H9 (cell line): Measurements from ENCODE around the gene NEURL3. TPM values are rescaled to one million over a fixed set of nuclear protein-coding genes. Genes with fewer than 3 reads are reported as not detected.

Experiments
- DNase-seq: peaks from one replicate; pipeline ENCODE4 v3.0.0-alpha.2; 2017
- H2AFZ ChIP-seq: one replicate; pipeline ENCODE4 v1.6.1; 2013; ENCODE audit warnings: mild to moderate bottlenecking, low read length, control low read depth, moderate library complexity
- H2AK5ac ChIP-seq: 2 replicates; pipeline ENCODE4 v1.6.1; 2013; ENCODE audit warnings: low read length, control low read depth, mixed read lengths; ENCODE audit not compliant: insufficient read length
- H2BK120ac ChIP-seq: one replicate; pipeline ENCODE4 v1.6.1; 2013; ENCODE audit warnings: low read depth, mild to moderate bottlenecking, low read length, control low read depth, inconsistent platforms; ENCODE audit not compliant: poor library complexity, severe bottlenecking
- H2BK12ac ChIP-seq: 2 replicates; pipeline ENCODE4 v1.6.1; 2013; ENCODE audit warnings: low read length, control low read depth, mixed read lengths, low read depth; ENCODE audit not compliant: insufficient read length
- H2BK15ac ChIP-seq: 2 replicates; pipeline ENCODE4 v1.6.1; 2013; ENCODE audit warnings: low read depth, low read length, control low read depth
- H2BK20ac ChIP-seq: one replicate; pipeline ENCODE4 v1.6.1; 2013; ENCODE audit warnings: low read depth, mild to moderate bottlenecking, low read length, control low read depth, inconsistent platforms; ENCODE audit not compliant: poor library complexity, severe bottlenecking
- H2BK5ac ChIP-seq: 2 replicates; pipeline ENCODE4 v1.6.1; 2013; ENCODE audit warnings: low read length, control low read depth, mixed read lengths; ENCODE audit not compliant: insufficient read length
- H3K14ac ChIP-seq: 2 replicates; pipeline ENCODE4 v1.6.1; 2013; ENCODE audit warnings: low read length, control low read depth; ENCODE audit not compliant: insufficient read depth
- H3K18ac ChIP-seq: 2 replicates; pipeline ENCODE4 v1.6.1; 2013; ENCODE audit warnings: low read depth, mild to moderate bottlenecking, mixed read lengths, low read length, control low read depth; ENCODE audit not compliant: insufficient read length
- H3K23ac ChIP-seq: 2 replicates; pipeline ENCODE4 v1.6.1; 2013; ENCODE audit warnings: low read length, control low read depth, mixed read lengths, low read depth; ENCODE audit not compliant: insufficient read length
- H3K23me2 ChIP-seq: 2 replicates; pipeline ENCODE4 v1.6.1; 2013; ENCODE audit warnings: low read depth, mild to moderate bottlenecking, mixed read lengths, low read length, control low read depth; ENCODE audit not compliant: insufficient read length, poor library complexity, severe bottlenecking
- H3K27ac ChIP-seq: 2 replicates; pipeline ENCODE4 v1.5.1; 2013; ENCODE audit warnings: low read length, control low read depth, mixed read lengths, low read depth; ENCODE audit not compliant: insufficient read length
- H3K27me3 ChIP-seq: 2 replicates; pipeline ENCODE4 v1.6.1; 2013; ENCODE audit warnings: low read length, control low read depth, inconsistent platforms; ENCODE audit not compliant: insufficient read depth
- H3K4ac ChIP-seq: 2 replicates; pipeline ENCODE4 v1.6.1; 2013; ENCODE audit warnings: low read depth, mild to moderate bottlenecking, control low read depth, inconsistent platforms, low read length, moderate library complexity
- H3K4me1 ChIP-seq: 2 replicates; pipeline ENCODE4 v1.6.1; 2013; ENCODE audit warnings: low read length, control low read depth, inconsistent platforms; ENCODE audit not compliant: insufficient read depth
- H3K4me2 ChIP-seq: 2 replicates; pipeline ENCODE4 v1.6.1; 2013; ENCODE audit warnings: low read length, control low read depth, mixed read lengths; ENCODE audit not compliant: insufficient read length, insufficient read depth
- H3K56ac ChIP-seq: 2 replicates; pipeline ENCODE4 v1.6.1; 2013; ENCODE audit warnings: low read depth, mild to moderate bottlenecking, mixed read lengths, low read length, control low read depth; ENCODE audit not compliant: insufficient read length
- H3K79me1 ChIP-seq: 2 replicates; pipeline ENCODE4 v1.6.1; 2013; ENCODE audit warnings: low read depth, mild to moderate bottlenecking, moderate library complexity, low read length, control low read depth, inconsistent platforms; ENCODE audit not compliant: insufficient read depth, poor library complexity, severe bottlenecking
- H3K79me2 ChIP-seq: 2 replicates; pipeline ENCODE4 v1.6.1; 2013; ENCODE audit warnings: low read length, control low read depth, inconsistent platforms; ENCODE audit not compliant: insufficient read depth
- H3K9ac ChIP-seq: 2 replicates; pipeline ENCODE4 v1.6.1; 2013; ENCODE audit warnings: low read length, control low read depth, mixed read lengths; ENCODE audit not compliant: insufficient read length; ENCODE audit errors: extremely low read depth
- H3K9me3 ChIP-seq: one replicate; pipeline ENCODE4 v1.6.1; 2013; ENCODE audit warnings: low read depth, low read length, inconsistent platforms; ENCODE audit not compliant: control insufficient read depth
- H3T11ph ChIP-seq: one replicate; pipeline ENCODE4 v1.6.1; 2013; ENCODE audit warnings: mild to moderate bottlenecking, low read length, control low read depth, inconsistent platforms
- H4K20me1 ChIP-seq: one replicate; pipeline ENCODE4 v1.6.1; 2013; ENCODE audit not compliant: control insufficient read depth, insufficient read length, insufficient read depth
- H4K5ac ChIP-seq: 2 replicates; pipeline ENCODE4 v1.6.1; 2013; ENCODE audit warnings: low read depth, mild to moderate bottlenecking, mixed read lengths, low read length, control low read depth; ENCODE audit not compliant: insufficient read length
- H4K8ac ChIP-seq: replicated peaks from 2 replicates; pipeline ENCODE4 v1.6.1; 2013; ENCODE audit warnings: low read length, control low read depth, mixed read lengths, low read depth; ENCODE audit not compliant: insufficient read length
- H4K91ac ChIP-seq: 2 replicates; pipeline ENCODE4 v1.6.1; 2013; ENCODE audit warnings: low read depth, mild to moderate bottlenecking, moderate library complexity, mixed read lengths, low read length, control low read depth; ENCODE audit not compliant: insufficient read length
- H3K27ac Mint-ChIP-seq, 3 experiments: 2 replicates in 2 of 3; 3 replicates in 1 of 3; pipeline ENCODE4 v1.8.0; 2020 to 2021; ENCODE audit warnings: mixed read lengths in 3 of 3, mild to moderate bottlenecking in 1 of 3, moderate library complexity in 1 of 3
- H3K27me3 Mint-ChIP-seq: 2 replicates; pipeline ENCODE4 v1.8.0; 2021; ENCODE audit warnings: low read depth, mild to moderate bottlenecking, moderate library complexity, mixed read lengths
- H3K36me3 Mint-ChIP-seq, 3 experiments: 2 replicates in 2 of 3; 3 replicates in 1 of 3; pipeline ENCODE4 v1.8.0; 2020 to 2021; ENCODE audit warnings: low read depth in 3 of 3, mixed read lengths in 3 of 3; ENCODE audit not compliant: insufficient read depth in 1 of 3
- H3K4me1 Mint-ChIP-seq, 2 experiments: 2 replicates each; pipeline ENCODE4 v1.8.0; 2020; ENCODE audit warnings: mixed read lengths in 2 of 2
- H3K4me3 Mint-ChIP-seq, 2 experiments: 2 replicates in 1 of 2; 3 replicates in 1 of 2; pipeline ENCODE4 v1.8.0; 2020 to 2021; ENCODE audit warnings: mild to moderate bottlenecking in 2 of 2, mixed read lengths in 2 of 2, moderate library complexity in 1 of 2
- H3K9me3 Mint-ChIP-seq, 2 experiments: 2 replicates in 1 of 2; 3 replicates in 1 of 2; pipeline ENCODE4 v1.8.0; 2020; ENCODE audit warnings: mild to moderate bottlenecking in 2 of 2, mixed read lengths in 2 of 2, moderate library complexity in 1 of 2
- CTCF ChIP-seq: fragments of 200-600 bp; sonication (generic); conservative IDR thresholded peaks from 3 replicates; pipeline ENCODE4 v1.8.0; 2021; ENCODE audit warnings: antibody characterized with exemption, mild to moderate bottlenecking
- WGBS: extraction: QIAGEN DNeasy Blood & Tissue Kit; methylation state at CpG from one replicate; pipeline ENCODE4 v1.1.7; 2013; ENCODE audit warnings: missing lambda C conversion rate, low lambda C conversion rate, mixed read lengths; ENCODE audit not compliant: insufficient read length; ENCODE audit errors: extremely low coverage; 5-methylcytosine and 5-hydroxymethylcytosine counted together
- total RNA-seq: library from RNA; stranded (reverse); gene quantifications from 2 replicates; pipeline ENCODE4 v1.2.1, GENCODE V29; 2021

Gene NEURL3
- total RNA-seq, 1 experiment from 2014 or later: not detected

- Histone ChIP-seq H3K23me2 (no peaks in the 10 kb centered on the region), H2BK15ac (no peak overlapping the region), H2BK5ac (no peak overlapping the region), H3T11ph (no peak overlapping the region), H4K8ac (no peak overlapping the region), H2AFZ (no peak overlapping the region), H3K27ac (no peak overlapping the region), H3K4me1 (no peaks in the 10 kb centered on the region), H4K91ac (no peak overlapping the region), H3K9ac (no peak overlapping the region), H3K18ac (no peak overlapping the region), H3K79me1 (no peaks in the 10 kb centered on the region), H2BK120ac (no peak overlapping the region), H3K79me2 (no peaks in the 10 kb centered on the region), H3K14ac (no peak overlapping the region; the same call in 1 of the 2 replicates), H2AK5ac (no peak overlapping the region), H2BK12ac (no peak overlapping the region), H3K56ac (no peak overlapping the region), H3K23ac (no peak overlapping the region), H3K27me3 (no peaks in the 10 kb centered on the region; the same call in 1 of the 2 replicates), H2BK20ac (no peak overlapping the region), H4K5ac (no peak overlapping the region), H4K20me1 (no peaks in the 10 kb centered on the region), H3K4me2 (no peak overlapping the region), H3K9me3 (no peaks in the 10 kb centered on the region), H3K4ac (no peak overlapping the region)
- peaks cover 6 to 8% of the 10 kb centered on the region in 2 experiments for H3K9me3 Mint-ChIP-seq
- H3K27ac Mint-ChIP-seq: no peak overlapping the region
- TF ChIP-seq CTCF: no peak
- H3K4me3 Mint-ChIP-seq: no peak overlapping the region
- DNase-seq: no peak
- no CpG with 5 or more reads among the region's 4 CpGs for WGBS
- H3K4me1 Mint-ChIP-seq: peaks cover 11 to 15% of the 10 kb centered on the region in 2 experiments
- peaks cover 54% of the 10 kb centered on the region for H3K27me3 Mint-ChIP-seq
- H3K36me3 Mint-ChIP-seq: peaks cover 0 to 2% (median under 1%) of the 10 kb centered on the region in 3 experiments; a peak in 2 of 7 replicates
Measured at GRCh38 chr2:96511851-96512250, 6.7 kb upstream of the NEURL3 start.
